SK-N-SH (cell line): Measurements from ENCODE around the gene SLC38A3. TPM values are rescaled to one million over a fixed set of nuclear protein-coding genes. Genes with fewer than 3 reads are reported as not detected.

ENCODE experiments used
- CTCF ChIA-PET: fragments of 300-600, 350-600 bp; formaldehyde crosslinking; extraction: SDS; loops from one replicate; lab custom pipeline; 2021; lab: Yijun Ruan, JAX
- POLR2A ChIA-PET: fragments of 350-600 bp; sonication (Branson Sonifier 250); formaldehyde crosslinking; extraction: SDS; loops from one replicate; lab custom pipeline; 2020; ENCODE audit warnings: antibody characterized with exemption, inconsistent platforms; lab: Yijun Ruan, JAX
- DNase-seq: peaks from one replicate; pipeline ENCODE4 v3.0.0; 2012
- H2AFZ ChIP-seq: fragments of 200-600 bp; sonication (generic); 2 replicates; pipeline ENCODE4 v1.8.1; 2016; ENCODE audit warnings: antibody characterized with exemption, mild to moderate bottlenecking, low read depth
- H3F3A ChIP-seq: fragments of 200-600 bp; sonication (generic); replicated peaks from 2 replicates; pipeline ENCODE3; 2016; ENCODE audit warnings: antibody characterized with exemption, mild to moderate bottlenecking; ENCODE audit not compliant: insufficient read depth
- H3K27ac ChIP-seq, 2 experiments: fragments of 200-500 bp in 1 of 2; fragments of 200-600 bp in 1 of 2; sonication (Bioruptor generic) in 1 of 2; sonication (generic), shearing (Covaris generic) in 1 of 2; 2 replicates each; pipeline versions ENCODE4 v1.5.1 to v1.6.1; 2014 to 2016; ENCODE audit warnings: low read depth in 2 of 2, inconsistent platforms in 1 of 2, low read length in 1 of 2, mild to moderate bottlenecking in 1 of 2, mixed read lengths in 1 of 2
- H3K27me3 ChIP-seq: fragments of 200-600 bp; sonication (generic), shearing (Covaris generic); 2 replicates; pipeline ENCODE4 v1.6.1; 2016; ENCODE audit warnings: mixed run types; ENCODE audit not compliant: insufficient read depth
- H3K36me3 ChIP-seq, 2 experiments: fragments of 200-500 bp in 1 of 2; fragments of 200-600 bp in 1 of 2; sonication (Bioruptor generic) in 1 of 2; sonication (generic) in 1 of 2; replicated peaks in 1 of 2; 2 replicates each; pipeline versions ENCODE3 to v1.5.1; 2014 to 2016; ENCODE audit warnings: low read length in 1 of 2, mild to moderate bottlenecking in 1 of 2; ENCODE audit not compliant: insufficient read depth in 2 of 2, control insufficient read depth in 1 of 2
- H3K4me1 ChIP-seq, 2 experiments: fragments of 200-500 bp in 1 of 2; fragments of 200-600 bp in 1 of 2; sonication (Bioruptor generic) in 1 of 2; sonication (generic), shearing (Covaris generic) in 1 of 2; 2 replicates each; pipeline versions ENCODE4 v1.5.1 to v1.6.1; 2014 to 2016; ENCODE audit warnings: low read depth in 1 of 2, low read length in 1 of 2, mixed run types in 1 of 2; ENCODE audit not compliant: insufficient read depth in 2 of 2, control insufficient read depth in 1 of 2
- H3K4me2 ChIP-seq: fragments of 200-600 bp; sonication (generic), shearing (Covaris generic); 2 replicates; pipeline ENCODE4 v1.6.1; 2017; ENCODE audit warnings: mixed run types
- H3K4me3 ChIP-seq, 2 experiments: fragments of 200-500 bp in 1 of 2; fragments of 200-600 bp in 1 of 2; sonication (Bioruptor generic) in 1 of 2; sonication (generic), shearing (Covaris generic) in 1 of 2; 2 replicates each; pipeline versions ENCODE4 v1.5.1 to v1.8.1; 2014 to 2016; ENCODE audit warnings: low read depth in 2 of 2, inconsistent platforms in 1 of 2, low read length in 1 of 2, mild to moderate bottlenecking in 1 of 2, mixed read lengths in 1 of 2, moderate library complexity in 1 of 2
- H3K79me2 ChIP-seq: fragments of 200-600 bp; sonication (generic); 2 replicates; pipeline ENCODE4 v1.8.1; 2017; ENCODE audit warnings: mild to moderate bottlenecking; ENCODE audit not compliant: insufficient read depth
- H3K9ac ChIP-seq: fragments of 200-600 bp; sonication (generic); 2 replicates; pipeline ENCODE4 v1.6.1; 2017; ENCODE audit warnings: mixed run types
- H3K9me2 ChIP-seq: fragments of 200-600 bp; sonication (generic); 2 replicates; pipeline ENCODE4 v1.6.1; 2017; ENCODE audit warnings: mixed run types
- H3K9me3 ChIP-seq: fragments of 200-600 bp; sonication (generic); 2 replicates; pipeline ENCODE4 v1.6.1; 2017; ENCODE audit warnings: mixed run types, mild to moderate bottlenecking, moderate library complexity
- H4K20me1 ChIP-seq: fragments of 200-600 bp; sonication (generic); 2 replicates; pipeline ENCODE4 v1.6.1; 2017; ENCODE audit warnings: mild to moderate bottlenecking, mixed run types; ENCODE audit not compliant: insufficient read depth
- CHD2 ChIP-seq: fragments of 150-350 bp; IDR thresholded peaks from 2 replicates; pipeline ENCODE4 v1.6.1; 2018; ENCODE audit warnings: low read length; ENCODE audit not compliant: partially characterized antibody
- EP300 ChIP-seq, 2 experiments: IDR thresholded peaks; 2 replicates each; pipeline versions ENCODE4 v1.4.0 to v1.6.1; 2012; ENCODE audit warnings: borderline replicate concordance in 1 of 2, low read depth in 1 of 2, low read length in 1 of 2
- EZH2phosphoT487 ChIP-seq: fragments of 200-600 bp; sonication (generic); IDR thresholded peaks from 2 replicates; pipeline ENCODE4 v1.6.1; 2017; ENCODE audit warnings: low read depth, mixed run types, mild to moderate bottlenecking, antibody characterized with exemption, moderate library complexity, borderline replicate concordance
- FOXJ3 ChIP-seq: sonication (generic); formaldehyde crosslinking; IDR thresholded peaks from 2 replicates; pipeline ENCODE4 v1.5.1; 2020; ENCODE audit warnings: mild to moderate bottlenecking, missing genetic modification reagents
- FOXM1 ChIP-seq: IDR thresholded peaks from 2 replicates; pipeline ENCODE4 v1.4.0; 2012; ENCODE audit warnings: low read depth, mild to moderate bottlenecking
- MEF2A ChIP-seq: IDR thresholded peaks from 2 replicates; pipeline ENCODE4 v1.4.0; 2012; ENCODE audit warnings: low read depth, borderline replicate concordance
- MXI1 ChIP-seq: IDR thresholded peaks from 2 replicates; pipeline ENCODE4 v1.6.1; 2012; ENCODE audit warnings: mild to moderate bottlenecking, low read depth, low read length, improper control_type of control experiment
- RCOR1 ChIP-seq: fragments of 150-350 bp; IDR thresholded peaks from 2 replicates; pipeline ENCODE4 v1.6.1; 2017; ENCODE audit warnings: antibody characterized with exemption, low read length
- RXRA ChIP-seq: IDR thresholded peaks from 2 replicates; pipeline ENCODE4 v1.4.0; 2012; ENCODE audit warnings: low read depth, mild to moderate bottlenecking, borderline replicate concordance
- SIN3A ChIP-seq: IDR thresholded peaks from 2 replicates; pipeline ENCODE4 v1.6.1; 2012; ENCODE audit warnings: low read depth, mild to moderate bottlenecking, low read length, moderate library complexity, borderline replicate concordance
- TAF1 ChIP-seq: IDR thresholded peaks from 2 replicates; pipeline ENCODE4 v1.6.1; 2012; ENCODE audit warnings: low read depth, mild to moderate bottlenecking, low read length, moderate library complexity, borderline replicate concordance
- TEAD4 ChIP-seq: IDR thresholded peaks from 2 replicates; pipeline ENCODE4 v1.4.0; 2012; ENCODE audit warnings: mild to moderate bottlenecking, borderline replicate concordance; ENCODE audit not compliant: insufficient read depth
- YY1 ChIP-seq: IDR thresholded peaks from 2 replicates; pipeline ENCODE4 v1.4.0; 2012; ENCODE audit warnings: low read depth, mild to moderate bottlenecking
- WGBS: methylation state at CpG from one replicate; pipeline ENCODE4 v1.1.6; 2017; ENCODE audit warnings: low lambda C conversion rate; 5-methylcytosine and 5-hydroxymethylcytosine counted together
- polyA plus RNA-seq, 3 experiments: library from polyadenylated mRNA; depleted of rRNA; stranded (reverse); fragments of >200 nt; gene quantifications; 2 replicates each; pipeline ENCODE4 v1.2.3, GENCODE V29; 2012
- TF ChIP-seq, protein P1 (sequence below): fragments of 150-350 bp; IDR thresholded peaks from 2 replicates; pipeline ENCODE4 v1.6.1; 2017; ENCODE audit warnings: antibody characterized with exemption, low read length, low read depth, borderline replicate concordance
- TF ChIP-seq, protein P2 (sequence below): fragments of 200-600 bp; sonication (generic); IDR thresholded peaks from 2 replicates; pipeline ENCODE4 v1.6.1; 2017; ENCODE audit warnings: antibody characterized with exemption, mild to moderate bottlenecking, moderate library complexity
- TF ChIP-seq, protein P3 (sequence below): IDR thresholded peaks from 2 replicates; pipeline ENCODE4 v1.4.0; 2012; ENCODE audit warnings: low read depth, borderline replicate concordance
- TF ChIP-seq, protein P4 (sequence below): IDR thresholded peaks from 2 replicates; pipeline ENCODE4 v1.4.0; 2012; ENCODE audit warnings: low read depth, borderline replicate concordance
- TF ChIP-seq, protein P5 (sequence below): fragments of 150-350 bp; IDR thresholded peaks from 2 replicates; pipeline ENCODE4 v1.6.1; 2016; ENCODE audit warnings: mild to moderate bottlenecking, low read depth, low read length

Gene SLC38A3
- polyA plus RNA-seq, 1 of the 3 experiments (the other 2 are of a cell fraction), result 0.84 TPM

DNA sequence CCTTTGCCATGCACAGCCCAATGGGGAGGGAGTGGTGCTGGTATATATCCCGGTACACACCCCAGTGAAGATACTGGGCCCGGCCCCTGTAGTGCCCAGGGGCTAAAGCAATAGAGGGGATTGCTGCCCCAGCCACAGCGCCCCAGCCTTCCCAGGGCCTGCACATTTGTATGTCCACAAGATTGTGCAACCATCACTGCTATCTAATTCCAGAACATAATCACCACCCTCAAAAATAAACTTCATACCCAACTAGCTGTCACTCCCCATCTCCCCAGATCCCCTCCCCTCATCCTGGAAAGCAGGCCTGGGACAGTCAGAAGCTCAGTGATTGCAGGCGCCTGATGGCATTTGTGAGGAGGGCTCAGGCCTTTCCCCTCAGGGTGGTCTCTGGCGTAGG, 44.4 kb downstream of the SLC38A3 start (continued):
- TF ChIP-seq EZH2phosphoT487 (no peak), RCOR1 (no peak), CHD2 (no peak), EP300 (IDR thresholded peaks at IDR 0.05; ENCODE audit: borderline replicate concordance in 1 of 2, low read depth in 1 of 2, low read length in 1 of 2) (no peak), MEF2A (no peak), FOXJ3 (CRISPR knock-in tag) (no peak)
- TF ChIP-seq, protein P1, sequence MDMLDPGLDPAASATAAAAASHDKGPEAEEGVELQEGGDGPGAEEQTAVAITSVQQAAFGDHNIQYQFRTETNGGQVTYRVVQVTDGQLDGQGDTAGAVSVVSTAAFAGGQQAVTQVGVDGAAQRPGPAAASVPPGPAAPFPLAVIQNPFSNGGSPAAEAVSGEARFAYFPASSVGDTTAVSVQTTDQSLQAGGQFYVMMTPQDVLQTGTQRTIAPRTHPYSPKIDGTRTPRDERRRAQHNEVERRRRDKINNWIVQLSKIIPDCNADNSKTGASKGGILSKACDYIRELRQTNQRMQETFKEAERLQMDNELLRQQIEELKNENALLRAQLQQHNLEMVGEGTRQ, result no peak
- TF ChIP-seq, protein P2, sequence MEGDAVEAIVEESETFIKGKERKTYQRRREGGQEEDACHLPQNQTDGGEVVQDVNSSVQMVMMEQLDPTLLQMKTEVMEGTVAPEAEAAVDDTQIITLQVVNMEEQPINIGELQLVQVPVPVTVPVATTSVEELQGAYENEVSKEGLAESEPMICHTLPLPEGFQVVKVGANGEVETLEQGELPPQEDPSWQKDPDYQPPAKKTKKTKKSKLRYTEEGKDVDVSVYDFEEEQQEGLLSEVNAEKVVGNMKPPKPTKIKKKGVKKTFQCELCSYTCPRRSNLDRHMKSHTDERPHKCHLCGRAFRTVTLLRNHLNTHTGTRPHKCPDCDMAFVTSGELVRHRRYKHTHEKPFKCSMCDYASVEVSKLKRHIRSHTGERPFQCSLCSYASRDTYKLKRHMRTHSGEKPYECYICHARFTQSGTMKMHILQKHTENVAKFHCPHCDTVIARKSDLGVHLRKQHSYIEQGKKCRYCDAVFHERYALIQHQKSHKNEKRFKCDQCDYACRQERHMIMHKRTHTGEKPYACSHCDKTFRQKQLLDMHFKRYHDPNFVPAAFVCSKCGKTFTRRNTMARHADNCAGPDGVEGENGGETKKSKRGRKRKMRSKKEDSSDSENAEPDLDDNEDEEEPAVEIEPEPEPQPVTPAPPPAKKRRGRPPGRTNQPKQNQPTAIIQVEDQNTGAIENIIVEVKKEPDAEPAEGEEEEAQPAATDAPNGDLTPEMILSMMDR, result no peak
- TF ChIP-seq, protein P3, sequence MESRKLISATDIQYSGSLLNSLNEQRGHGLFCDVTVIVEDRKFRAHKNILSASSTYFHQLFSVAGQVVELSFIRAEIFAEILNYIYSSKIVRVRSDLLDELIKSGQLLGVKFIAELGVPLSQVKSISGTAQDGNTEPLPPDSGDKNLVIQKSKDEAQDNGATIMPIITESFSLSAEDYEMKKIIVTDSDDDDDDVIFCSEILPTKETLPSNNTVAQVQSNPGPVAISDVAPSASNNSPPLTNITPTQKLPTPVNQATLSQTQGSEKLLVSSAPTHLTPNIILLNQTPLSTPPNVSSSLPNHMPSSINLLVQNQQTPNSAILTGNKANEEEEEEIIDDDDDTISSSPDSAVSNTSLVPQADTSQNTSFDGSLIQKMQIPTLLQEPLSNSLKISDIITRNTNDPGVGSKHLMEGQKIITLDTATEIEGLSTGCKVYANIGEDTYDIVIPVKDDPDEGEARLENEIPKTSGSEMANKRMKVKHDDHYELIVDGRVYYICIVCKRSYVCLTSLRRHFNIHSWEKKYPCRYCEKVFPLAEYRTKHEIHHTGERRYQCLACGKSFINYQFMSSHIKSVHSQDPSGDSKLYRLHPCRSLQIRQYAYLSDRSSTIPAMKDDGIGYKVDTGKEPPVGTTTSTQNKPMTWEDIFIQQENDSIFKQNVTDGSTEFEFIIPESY, result no peak

DNA sequence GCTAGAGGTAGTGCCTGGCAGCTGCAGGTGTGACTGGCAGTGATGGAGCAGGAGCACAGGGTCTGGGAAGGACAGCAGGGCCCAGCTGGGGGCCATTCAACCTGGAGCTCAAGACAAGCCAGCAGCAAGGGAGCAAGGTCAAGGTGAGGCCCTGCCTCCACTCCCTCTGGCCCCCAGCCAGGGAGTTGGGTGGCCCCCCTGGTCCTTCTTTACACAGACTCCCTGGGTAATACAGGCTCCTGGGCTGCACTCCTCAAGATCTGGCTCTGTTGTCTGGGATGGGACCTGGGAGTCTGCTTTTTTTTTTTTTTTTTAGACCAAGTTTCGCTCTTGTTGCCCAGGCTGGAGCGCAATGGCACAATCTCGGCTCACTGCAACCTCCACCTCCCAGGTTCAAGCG, 45.4 kb downstream of the SLC38A3 start:
- Histone ChIP-seq H4K20me1 (peaks cover 90% of the 10 kb centered on the region), H3K4me3 (no peak overlapping the region), H3K27ac (no peak overlapping the region), H3F3A (peaks cover 20% of the 10 kb centered on the region), H3K36me3 (peaks cover 9 to 34% of the 10 kb centered on the region in 2 experiments), H3K9me2 (no peaks in the 10 kb centered on the region), H2AFZ (no peak overlapping the region), H3K9me3 (no peaks in the 10 kb centered on the region), H3K4me1 (peaks cover 23 to 37% of the 10 kb centered on the region in 2 experiments; a peak in 3 of 4 replicates), H3K4me2 (no peak overlapping the region), H3K27me3 (no peaks in the 10 kb centered on the region), H3K79me2 (peaks cover 94% of the 10 kb centered on the region), H3K9ac (no peak overlapping the region)
- no peak for DNase-seq
- ChIA-PET CTCF (interaction anchor here (0.9 to 61.6 kb wide), 9 partner anchors 8 to 130 kb away, joined by 3 to 1375 read pairs (median 7); partner anchors contain the start of genes GNAI2 and GNAT1), POLR2A (interaction anchor here (1.1 kb wide), 1 partner anchor 10 kb away, joined by 4 read pairs; no protein-coding TSS in a partner anchor)
- 100% methylated on average over 4 of the region's 4 CpGs for WGBS
- TF ChIP-seq FOXM1 (no peak), RXRA (no peak), TAF1 (no peak), EZH2phosphoT487 (no peak), TEAD4 (no peak), YY1 (no peak), MXI1 (no peak), SIN3A (no peak)
- TF ChIP-seq, protein P1, result no peak
- TF ChIP-seq, protein P2, result no peak
- TF ChIP-seq, protein P4, sequence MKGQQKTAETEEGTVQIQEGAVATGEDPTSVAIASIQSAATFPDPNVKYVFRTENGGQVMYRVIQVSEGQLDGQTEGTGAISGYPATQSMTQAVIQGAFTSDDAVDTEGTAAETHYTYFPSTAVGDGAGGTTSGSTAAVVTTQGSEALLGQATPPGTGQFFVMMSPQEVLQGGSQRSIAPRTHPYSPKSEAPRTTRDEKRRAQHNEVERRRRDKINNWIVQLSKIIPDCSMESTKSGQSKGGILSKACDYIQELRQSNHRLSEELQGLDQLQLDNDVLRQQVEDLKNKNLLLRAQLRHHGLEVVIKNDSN, result no peak
- TF ChIP-seq, protein P5, sequence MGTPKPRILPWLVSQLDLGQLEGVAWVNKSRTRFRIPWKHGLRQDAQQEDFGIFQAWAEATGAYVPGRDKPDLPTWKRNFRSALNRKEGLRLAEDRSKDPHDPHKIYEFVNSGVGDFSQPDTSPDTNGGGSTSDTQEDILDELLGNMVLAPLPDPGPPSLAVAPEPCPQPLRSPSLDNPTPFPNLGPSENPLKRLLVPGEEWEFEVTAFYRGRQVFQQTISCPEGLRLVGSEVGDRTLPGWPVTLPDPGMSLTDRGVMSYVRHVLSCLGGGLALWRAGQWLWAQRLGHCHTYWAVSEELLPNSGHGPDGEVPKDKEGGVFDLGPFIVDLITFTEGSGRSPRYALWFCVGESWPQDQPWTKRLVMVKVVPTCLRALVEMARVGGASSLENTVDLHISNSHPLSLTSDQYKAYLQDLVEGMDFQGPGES, result no peak
